Activated B cell treated with CpG ODN at 0.5 μM for 24 hours (primary cell): Measurements from ENCODE around the gene PRRT1. TPM values are rescaled to one million over a fixed set of nuclear protein-coding genes. Genes with fewer than 3 reads are reported as not detected.

Experiments
- total RNA-seq: library from RNA; stranded (reverse); gene quantifications from 2 replicates; pipeline ENCODE4 v1.2.3, GENCODE V29; 2022

PRRT1 gene
- total RNA-seq, 1 donor from 2014 or later: not detected

Other genes with a start within 250 kb of the PRRT1 start
- 4.8 and 5.5 TPM in 2 replicates for gene ZBTB12, start 249.9 kb downstream of the PRRT1 start, total RNA-seq
- 0.78 and 0.95 TPM in 2 replicates for gene C2, start 224.2 kb downstream of the PRRT1 start, total RNA-seq
- gene CFB, start 205.8 kb downstream of the PRRT1 start, total RNA-seq: 0.29 TPM in 1 of 2 replicates, not detected in the other
- 57.9 and 63.3 TPM in 2 replicates for gene NELFE, start 193.0 kb downstream of the PRRT1 start, total RNA-seq
- 95.8 and 102 TPM in 2 replicates for gene SKIC2, start 192.8 kb downstream of the PRRT1 start, total RNA-seq
- 23.7 and 29.4 TPM in 2 replicates for gene DXO, start 179.8 kb downstream of the PRRT1 start, total RNA-seq
- gene C4A, start 169.9 kb downstream of the PRRT1 start, total RNA-seq: 4.6 and 6.8 TPM in 2 replicates
- 5.1 and 5.3 TPM in 2 replicates for gene C4B, start 137.1 kb downstream of the PRRT1 start, total RNA-seq
- gene CYP21A2, start 113.5 kb downstream of the PRRT1 start, total RNA-seq: 0.10 TPM in 1 of 2 replicates, not detected in the other
- gene TNXB, start 42.6 kb downstream of the PRRT1 start, total RNA-seq: 5.9 and 12.4 TPM in 2 replicates
- gene ATF6B, start 23.7 kb downstream of the PRRT1 start, total RNA-seq: 144 and 148 TPM in 2 replicates
- 4.1 and 4.4 TPM in 2 replicates for gene FKBPL, start 21.7 kb downstream of the PRRT1 start, total RNA-seq
- 1.8 and 3.0 TPM in 2 replicates for gene PPT2, start 2.2 kb upstream of the PRRT1 start, total RNA-seq
- gene EGFL8, start 12.7 kb upstream of the PRRT1 start, total RNA-seq: 2.2 and 3.4 TPM in 2 replicates
- gene AGPAT1, start 24.1 kb upstream of the PRRT1 start, total RNA-seq: 26.4 and 27.0 TPM in 2 replicates
- gene RNF5, start 26.5 kb upstream of the PRRT1 start, total RNA-seq: 39.7 and 41.8 TPM in 2 replicates
- 23.5 and 30.8 TPM in 2 replicates for gene AGER, start 32.3 kb upstream of the PRRT1 start, total RNA-seq
- gene PBX2, start 38.3 kb upstream of the PRRT1 start, total RNA-seq: 134 and 153 TPM in 2 replicates
- gene GPSM3, start 40.7 kb upstream of the PRRT1 start, total RNA-seq: 185 and 199 TPM in 2 replicates
- gene NOTCH4, start 72.1 kb upstream of the PRRT1 start, total RNA-seq: 3.3 and 4.0 TPM in 2 replicates
- not detected in 2 replicates for gene TSBP1, start 220.0 kb upstream of the PRRT1 start, total RNA-seq